CD4-positive, CD25-positive, alpha-beta regulatory T cell (primary cell): ENCODE measurements around the gene BDH1. TPM values are rescaled to one million over a fixed set of nuclear protein-coding genes. Genes with fewer than 3 reads are reported as not detected.
A peak's percentile ranks its signal among the peaks of the same experiment; 100 is the strongest.
"Not testable (repeated sequence)": the region's sequence is repeated elsewhere in the genome, so short reads cannot be mapped to it uniquely, and the experiment has no call there.

ENCODE experiments used
- ATAC-seq, 2 donors: fragments of 150-1000 bp; cut with Tn5 transposase; one replicate each; pipeline ENCODE4 v1.10.0; 2021; ENCODE audit warnings: low read depth in 2 of 2, moderate number of reproducible peaks in 2 of 2, moderate library complexity in 1 of 2
- DNase-seq, 3 donors: peaks; one replicate each; pipeline versions ENCODE4 v3.0.0 to v3.0.0-alpha.2; 2012 to 2022; ENCODE audit warnings: mixed read lengths in 1 of 3
- H3K27ac ChIP-seq: one replicate; pipeline ENCODE4 v1.7.0; 2013; ENCODE audit warnings: mild to moderate bottlenecking, low read length; ENCODE audit not compliant: insufficient read depth, poor library complexity, severe bottlenecking
- H3K27me3 ChIP-seq: one replicate; pipeline ENCODE4 v1.7.0; 2013; ENCODE audit warnings: low read length; ENCODE audit not compliant: control insufficient read depth, insufficient read depth
- H3K36me3 ChIP-seq: one replicate; pipeline ENCODE4 v1.7.0; 2013; ENCODE audit warnings: mild to moderate bottlenecking, low read length, moderate library complexity; ENCODE audit not compliant: control insufficient read depth, insufficient read depth
- H3K4me1 ChIP-seq: 2 replicates; pipeline ENCODE4 v1.7.0; 2013; ENCODE audit warnings: mild to moderate bottlenecking, low read length; ENCODE audit not compliant: insufficient read depth, control insufficient read depth, poor library complexity, severe bottlenecking
- H3K4me3 ChIP-seq: one replicate; pipeline ENCODE4 v1.7.0; 2013; ENCODE audit warnings: low read depth, mild to moderate bottlenecking, low read length, moderate library complexity
- H3K9me3 ChIP-seq, 2 experiments: 1 replicate in 1 of 2; 2 replicates in 1 of 2; pipeline ENCODE4 v1.7.0; 2013; ENCODE audit warnings: low read length in 2 of 2, mild to moderate bottlenecking in 1 of 2, moderate library complexity in 1 of 2; ENCODE audit not compliant: control insufficient read depth in 2 of 2
- H3K27ac Mint-ChIP-seq, 3 donors: one replicate each; pipeline ENCODE4 v1.8.0; 2020 to 2022; ENCODE audit warnings: mild to moderate bottlenecking in 3 of 3, mixed read lengths in 3 of 3, moderate library complexity in 2 of 3
- H3K27me3 Mint-ChIP-seq: one replicate; pipeline ENCODE4 v1.8.0; 2022; ENCODE audit warnings: mild to moderate bottlenecking, mixed read lengths
- H3K36me3 Mint-ChIP-seq: one replicate; pipeline ENCODE4 v1.8.0; 2020; ENCODE audit warnings: mixed read lengths
- H3K4me1 Mint-ChIP-seq, 4 donors: one replicate each; pipeline ENCODE4 v1.8.0; 2020 to 2022; ENCODE audit warnings: mixed read lengths in 4 of 4, mild to moderate bottlenecking in 1 of 4
- H3K4me3 Mint-ChIP-seq, 4 donors: one replicate each; pipeline ENCODE4 v1.8.0; 2020 to 2022; ENCODE audit warnings: mild to moderate bottlenecking in 4 of 4, mixed read lengths in 4 of 4, moderate library complexity in 3 of 4
- H3K9me3 Mint-ChIP-seq, 7 donors: one replicate each; pipeline ENCODE4 v1.8.0; 2020 to 2022; ENCODE audit warnings: mixed read lengths in 7 of 7, mild to moderate bottlenecking in 3 of 7, moderate library complexity in 2 of 7
- polyA plus RNA-seq, 4 donors: library from polyadenylated mRNA; unstranded; fragments of 300-500 nt; fragmentation: Illumina TruSeq; gene quantifications; one replicate each; pipeline ENCODE4 v1.2.3, GENCODE V29; 2021
- total RNA-seq: library from RNA; stranded (reverse); gene quantifications from one replicate; pipeline ENCODE4 v1.2.3, GENCODE V29; 2022

BDH1 gene
- total and polyA plus RNA-seq, 5 donors from 2014 or later: 13.5 to 29.8 (median 20.3) TPM

DNA sequence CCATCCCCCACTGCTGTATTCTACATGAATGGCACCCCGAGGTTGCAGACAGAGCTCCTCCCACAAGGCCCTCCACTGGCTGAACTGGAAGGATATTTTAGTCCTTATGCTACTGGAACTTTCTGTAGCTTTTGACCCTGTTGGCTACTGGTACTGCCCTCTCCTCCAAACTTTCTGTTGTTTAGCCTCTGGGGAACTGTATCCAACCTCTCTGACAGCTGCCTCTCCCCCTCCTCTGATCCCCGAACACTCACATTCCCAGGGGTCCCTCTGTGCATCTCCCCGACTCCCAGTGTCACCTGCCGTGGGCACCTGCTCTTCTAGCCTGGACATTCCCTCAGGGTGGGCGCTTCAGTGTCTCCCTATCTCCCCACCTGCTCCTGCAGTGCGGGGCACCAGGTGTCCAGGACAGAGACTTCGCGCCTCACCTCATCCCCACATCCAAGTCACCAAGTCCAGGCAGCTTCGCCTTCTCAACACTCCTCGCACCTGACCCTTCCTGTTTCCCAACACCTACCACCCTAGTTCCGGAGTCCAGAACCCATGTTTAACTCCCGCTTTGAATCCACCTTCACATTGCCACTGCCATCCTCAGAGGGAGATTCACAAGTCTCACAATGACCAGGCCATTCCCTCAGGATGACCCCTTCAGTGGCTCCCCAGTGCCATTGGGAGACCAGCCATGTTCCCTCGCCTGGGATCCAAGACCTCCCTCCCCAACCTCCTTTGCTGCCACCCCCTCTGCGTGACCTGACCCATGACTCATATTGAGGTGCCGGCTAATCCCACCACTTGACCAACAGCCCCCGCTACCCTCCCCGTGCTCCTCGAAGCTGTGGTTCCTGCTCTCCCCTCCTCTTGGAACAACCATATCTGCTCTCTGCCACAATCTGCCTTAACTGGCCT, 34.2 kb downstream of the BDH1 start:
- ATAC-seq: no peak
- peaks cover 38% of the 10 kb centered on the region for H3K36me3 Mint-ChIP-seq

DNA sequence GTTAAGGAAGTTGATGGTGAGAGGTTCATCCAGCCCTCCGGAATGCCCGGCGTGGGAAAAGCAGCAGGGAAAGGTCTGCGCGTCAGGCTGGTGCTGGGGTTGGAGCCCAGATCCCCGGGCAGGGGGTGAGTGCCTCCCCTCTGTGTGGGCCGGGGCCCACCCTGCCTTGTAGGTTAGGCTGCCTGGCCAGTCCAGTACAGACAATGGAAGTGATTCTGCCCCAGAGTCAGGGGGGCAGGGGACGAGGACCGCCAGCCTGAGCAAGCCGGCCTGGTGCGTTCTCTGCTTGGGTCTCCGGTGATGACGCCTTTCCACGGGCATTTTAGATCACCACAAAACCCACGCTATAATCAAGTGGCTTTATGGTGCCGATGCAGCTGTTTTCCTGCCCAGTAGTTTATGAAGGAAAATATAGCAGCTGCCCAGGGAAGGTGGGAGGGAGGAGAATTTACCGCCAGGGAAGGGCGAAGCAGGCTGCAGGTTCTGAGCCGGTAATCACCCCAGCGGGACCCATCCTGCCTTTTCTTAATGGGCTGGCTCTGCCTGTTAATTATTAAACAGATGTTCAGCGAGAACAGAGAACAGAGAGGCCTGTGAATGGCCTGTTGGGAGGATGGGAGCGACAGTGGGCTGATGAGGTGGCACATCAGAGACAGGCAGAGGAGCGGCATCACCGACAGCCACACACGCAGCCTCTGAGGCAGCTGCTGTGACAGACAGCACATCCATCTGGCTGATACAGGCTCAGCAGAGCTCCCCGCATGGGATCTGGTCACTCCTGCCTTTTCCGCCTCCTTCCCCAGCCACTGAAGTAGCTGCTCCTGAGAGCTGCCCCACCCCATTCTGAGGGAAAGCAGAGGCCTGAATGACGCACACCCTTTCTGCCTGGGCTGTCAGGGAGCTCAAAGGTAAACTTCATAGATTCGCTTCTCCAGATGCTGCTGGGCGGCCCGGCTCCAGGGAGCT, 35.2 kb downstream of the BDH1 start:
- H3K27me3 ChIP-seq: no peaks in the 10 kb centered on the region
- peaks cover 4% of the 10 kb centered on the region for H3K4me1 ChIP-seq
- Mint-ChIP-seq H3K27ac (no peak overlapping the region), H3K4me1 (peaks cover 0 to 14% (median 3%) of the 10 kb centered on the region in 4 donors), H3K4me3 (no peak overlapping the region), H3K9me3 (peaks cover 0 to 5% (median 0%) of the 10 kb centered on the region in 7 donors), H3K36me3 (peaks cover 41% of the 10 kb centered on the region), H3K27me3 (no peaks in the 10 kb centered on the region)
- no peak for ATAC-seq
- H3K27ac ChIP-seq: no peak overlapping the region
- DNase-seq: no peak
- H3K36me3 ChIP-seq: peaks cover 6% of the 10 kb centered on the region
- H3K9me3 ChIP-seq: no peaks in the 10 kb centered on the region
- H3K4me3 ChIP-seq: no peak overlapping the region

More for the DNA sequence above, 34.2 kb downstream of the BDH1 start:
- Mint-ChIP-seq H3K9me3 (peaks cover 0 to 5% (median 0%) of the 10 kb centered on the region in 7 donors), H3K4me3 (peak overlapping the region in 1 of 4 donors; percentile 58), H3K4me1 (peaks cover 0 to 9% (median 2%) of the 10 kb centered on the region in 4 donors), H3K27ac (peak overlapping the region in 1 of 3 donors; percentile 87), H3K27me3 (no peaks in the 10 kb centered on the region)
- Histone ChIP-seq H3K27me3 (no peaks in the 10 kb centered on the region), H3K36me3 (peaks cover 11% of the 10 kb centered on the region), H3K4me1 (peaks cover 4% of the 10 kb centered on the region), H3K27ac (no peak overlapping the region), H3K4me3 (no peak overlapping the region), H3K9me3 (no peaks in the 10 kb centered on the region)
- no peak for DNase-seq

DNA sequence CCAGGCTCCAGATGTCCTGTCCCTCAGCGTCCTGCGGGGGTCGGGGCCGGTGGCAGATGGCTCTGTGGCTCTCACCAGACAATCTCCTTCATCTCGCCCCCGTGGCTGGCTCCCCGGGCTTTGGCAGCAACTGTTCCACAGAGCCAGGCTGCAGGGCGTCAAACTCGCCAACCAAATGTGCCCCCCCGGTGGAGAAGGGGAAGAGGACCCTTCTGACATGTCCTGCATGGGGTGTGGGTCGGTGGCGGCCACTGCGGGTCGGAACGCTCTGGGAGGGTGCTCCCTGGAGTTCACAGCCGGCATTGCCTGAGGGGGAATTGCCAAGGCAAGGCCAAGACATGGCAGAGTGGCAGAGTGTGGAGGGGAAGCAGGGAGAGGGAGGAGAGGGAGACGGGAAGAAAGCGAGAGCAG, 36.0 kb downstream of the BDH1 start:
- Mint-ChIP-seq H3K27ac (peak overlapping the region in 1 of 3 donors; percentile 25), H3K36me3 (peaks cover 40% of the 10 kb centered on the region), H3K27me3 (no peaks in the 10 kb centered on the region), H3K4me3 (no peak overlapping the region), H3K9me3 (peaks cover 0 to 5% (median 0%) of the 10 kb centered on the region in 7 donors), H3K4me1 (peaks cover 0 to 17% (median 3%) of the 10 kb centered on the region in 4 donors)
- ATAC-seq (no peak), DNase-seq (no peak)
- Histone ChIP-seq H3K4me3 (no peak overlapping the region), H3K9me3 (no peaks in the 10 kb centered on the region), H3K27ac (no peak overlapping the region), H3K27me3 (no peaks in the 10 kb centered on the region), H3K36me3 (peaks cover 7% of the 10 kb centered on the region), H3K4me1 (peaks cover 4% of the 10 kb centered on the region)

DNA sequence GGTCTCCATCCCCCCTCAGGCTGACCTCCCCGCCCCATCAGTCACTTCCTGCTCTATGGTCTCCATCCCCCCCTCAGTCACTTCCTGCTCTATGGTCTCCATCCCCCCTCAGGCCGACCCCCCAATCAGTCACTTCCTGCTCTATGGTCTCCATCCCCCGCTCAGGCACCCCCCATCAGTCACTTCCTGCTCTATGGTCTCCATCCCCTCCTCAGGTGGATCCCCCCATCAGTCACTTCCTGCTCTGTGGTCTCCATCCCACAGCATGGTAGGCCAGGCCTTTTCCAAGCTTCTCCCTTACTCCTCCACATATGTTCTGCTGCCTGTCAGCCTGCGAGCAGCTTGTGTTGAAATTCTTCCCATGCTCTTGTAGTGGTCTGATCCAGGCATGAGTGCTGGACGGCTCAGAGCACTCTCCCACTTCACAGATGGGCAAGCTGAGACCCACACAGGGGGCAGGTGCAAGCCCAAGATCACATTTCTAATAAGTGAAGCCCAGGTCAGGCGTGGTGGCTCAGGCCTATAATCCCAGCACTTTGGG, 36.8 kb downstream of the BDH1 start:
- no peaks in the 10 kb centered on the region for H3K27me3 Mint-ChIP-seq
- H3K36me3 Mint-ChIP-seq: peaks cover 49% of the 10 kb centered on the region
- ATAC-seq (no peak), DNase-seq (peak in 1 of 3 donors; percentile 40)
- H3K4me3 Mint-ChIP-seq: peak overlapping the region in 1 of 4 donors; percentile 75
- peaks cover 0 to 5% (median 0%) of the 10 kb centered on the region in 7 donors for H3K9me3 Mint-ChIP-seq
- H3K9me3 ChIP-seq: no peaks in the 10 kb centered on the region
- H3K4me1 ChIP-seq: peaks cover 4% of the 10 kb centered on the region
- H3K27ac Mint-ChIP-seq: peak overlapping the region in 2 of 3 donors; percentile 88 to 93
- no peaks in the 10 kb centered on the region for H3K27me3 ChIP-seq
- peaks cover 0 to 21% (median 3%) of the 10 kb centered on the region in 4 donors for H3K4me1 Mint-ChIP-seq
- peaks cover 9% of the 10 kb centered on the region for H3K36me3 ChIP-seq
- H3K4me3 ChIP-seq: no peak overlapping the region
- H3K27ac ChIP-seq: peak overlapping the region; percentile 47

DNA sequence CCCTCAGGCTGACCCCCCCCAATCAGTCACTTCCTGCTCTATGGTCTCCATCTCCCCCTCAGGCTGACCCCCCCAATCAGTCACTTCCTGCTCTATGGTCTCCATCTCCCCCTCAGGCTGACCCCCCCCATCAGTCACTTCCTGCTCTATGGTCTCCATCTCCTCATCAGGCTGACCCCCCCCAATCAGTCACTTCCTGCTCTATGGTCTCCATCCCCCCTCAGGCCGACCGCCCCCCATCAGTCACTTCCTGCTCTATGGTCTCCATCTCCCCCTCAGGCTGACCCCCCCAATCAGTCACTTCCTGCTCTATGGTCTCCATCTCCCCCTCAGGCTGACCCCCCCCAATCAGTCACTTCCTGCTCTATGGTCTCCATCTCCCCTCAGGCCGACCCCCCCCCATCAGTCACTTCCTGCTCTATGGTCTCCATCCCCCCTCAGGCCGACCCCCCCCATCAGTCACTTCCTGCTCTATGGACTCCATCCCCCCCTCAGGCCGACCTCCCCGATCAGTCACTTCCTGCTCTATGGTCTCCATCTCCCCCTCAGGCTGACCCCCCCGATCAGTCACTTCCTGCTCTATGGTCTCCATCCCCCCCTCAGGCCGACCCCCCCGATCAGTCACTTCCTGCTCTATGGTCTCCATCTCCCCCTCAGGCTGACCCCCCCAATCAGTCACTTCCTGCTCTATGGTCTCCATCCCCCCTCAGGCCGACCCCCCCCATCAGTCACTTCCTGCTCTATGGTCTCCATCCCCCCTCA, 37.7 kb downstream of the BDH1 start:
- H3K27me3 Mint-ChIP-seq, H3K36me3 ChIP-seq, H3K27me3 ChIP-seq, H3K9me3 ChIP-seq, H3K4me1 ChIP-seq, H3K9me3 Mint-ChIP-seq, ATAC-seq, H3K4me3 ChIP-seq, H3K4me3 Mint-ChIP-seq, H3K27ac Mint-ChIP-seq: not testable (repeated sequence)
- Mint-ChIP-seq H3K36me3 (peaks cover 49% of the 10 kb centered on the region), H3K4me1 (peaks cover 0 to 21% (median 3%) of the 10 kb centered on the region in 4 donors)
- peak overlapping the region; percentile 47 for H3K27ac ChIP-seq
- DNase-seq: peak in 1 of 3 donors; percentile 34

DNA sequence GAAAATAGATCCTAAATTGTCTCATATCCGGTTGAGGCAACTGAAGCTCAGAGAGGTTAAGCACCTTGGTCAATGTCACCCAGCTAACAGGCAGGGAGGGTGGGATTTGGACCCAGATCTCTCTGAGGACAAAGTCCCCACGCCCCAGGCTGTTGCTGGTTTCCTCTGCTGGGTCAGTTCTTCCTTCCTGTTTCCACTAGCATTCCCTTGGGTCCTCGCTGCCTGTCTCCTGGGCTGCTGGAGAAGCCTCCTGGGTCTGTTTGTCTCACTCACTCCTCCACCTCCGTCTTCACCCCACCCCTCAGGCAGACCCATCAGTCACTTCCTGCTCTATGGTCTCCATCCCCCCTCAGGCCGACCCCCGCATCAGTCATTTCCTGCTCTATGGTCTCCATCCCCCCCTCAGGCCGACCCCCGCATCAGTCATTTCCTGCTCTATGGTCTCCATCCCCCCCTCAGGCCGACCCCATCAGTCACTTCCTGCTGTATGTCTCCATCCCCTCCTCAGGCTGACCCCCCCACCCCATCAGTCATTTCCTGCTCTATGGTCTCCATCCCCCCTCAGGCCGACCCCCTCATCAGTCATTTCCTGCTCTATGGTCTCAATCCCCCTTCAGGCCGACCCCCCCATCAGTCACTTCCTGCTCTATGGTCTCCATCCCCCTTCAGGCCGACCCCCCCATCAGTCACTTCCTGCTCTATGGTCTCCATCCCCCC, 38.7 kb downstream of the BDH1 start:
- H3K36me3 ChIP-seq, H3K9me3 Mint-ChIP-seq, H3K4me3 ChIP-seq, H3K9me3 ChIP-seq, H3K27me3 ChIP-seq, ATAC-seq, H3K27me3 Mint-ChIP-seq, H3K4me3 Mint-ChIP-seq, H3K4me1 ChIP-seq: not testable (repeated sequence)
- H3K36me3 Mint-ChIP-seq: peaks cover 54% of the 10 kb centered on the region
- H3K4me1 Mint-ChIP-seq: peaks cover 0 to 21% (median 3%) of the 10 kb centered on the region in 4 donors
- H3K27ac Mint-ChIP-seq: peak overlapping the region in 1 of 3 donors; percentile 90
- H3K27ac ChIP-seq: peak overlapping the region; percentile 60
- peak in 1 of 3 donors; percentile 33 for DNase-seq
